ENCODE measurements around the gene DDX49.
"Not testable (repeated sequence)": the region's sequence is repeated elsewhere in the genome, so short reads cannot be mapped to it uniquely, and the experiment has no call there.

DDX49 gene

DNA sequence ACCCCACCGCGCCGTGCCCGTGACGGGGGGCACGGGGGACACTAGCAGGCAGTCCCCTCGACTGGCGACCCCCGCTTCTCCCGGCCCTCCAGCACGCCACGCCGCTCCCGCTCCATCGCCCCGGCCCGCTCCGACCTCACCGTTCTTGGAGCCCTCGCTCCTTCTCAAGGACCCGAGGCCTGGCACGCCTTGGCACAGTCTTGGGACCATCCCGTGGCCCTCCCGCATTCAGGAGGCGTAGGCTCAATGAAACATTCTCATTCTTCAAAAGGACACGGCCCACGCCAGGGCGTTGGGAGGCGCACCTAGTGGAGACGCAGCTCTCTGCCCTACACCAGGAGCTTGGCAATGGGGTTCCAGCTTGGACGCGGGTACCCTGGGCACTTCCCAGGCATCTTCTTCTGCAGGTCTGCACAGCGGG lies 23.1 kb upstream of the DDX49 start:
- DNase-seq: no peak

DNA sequence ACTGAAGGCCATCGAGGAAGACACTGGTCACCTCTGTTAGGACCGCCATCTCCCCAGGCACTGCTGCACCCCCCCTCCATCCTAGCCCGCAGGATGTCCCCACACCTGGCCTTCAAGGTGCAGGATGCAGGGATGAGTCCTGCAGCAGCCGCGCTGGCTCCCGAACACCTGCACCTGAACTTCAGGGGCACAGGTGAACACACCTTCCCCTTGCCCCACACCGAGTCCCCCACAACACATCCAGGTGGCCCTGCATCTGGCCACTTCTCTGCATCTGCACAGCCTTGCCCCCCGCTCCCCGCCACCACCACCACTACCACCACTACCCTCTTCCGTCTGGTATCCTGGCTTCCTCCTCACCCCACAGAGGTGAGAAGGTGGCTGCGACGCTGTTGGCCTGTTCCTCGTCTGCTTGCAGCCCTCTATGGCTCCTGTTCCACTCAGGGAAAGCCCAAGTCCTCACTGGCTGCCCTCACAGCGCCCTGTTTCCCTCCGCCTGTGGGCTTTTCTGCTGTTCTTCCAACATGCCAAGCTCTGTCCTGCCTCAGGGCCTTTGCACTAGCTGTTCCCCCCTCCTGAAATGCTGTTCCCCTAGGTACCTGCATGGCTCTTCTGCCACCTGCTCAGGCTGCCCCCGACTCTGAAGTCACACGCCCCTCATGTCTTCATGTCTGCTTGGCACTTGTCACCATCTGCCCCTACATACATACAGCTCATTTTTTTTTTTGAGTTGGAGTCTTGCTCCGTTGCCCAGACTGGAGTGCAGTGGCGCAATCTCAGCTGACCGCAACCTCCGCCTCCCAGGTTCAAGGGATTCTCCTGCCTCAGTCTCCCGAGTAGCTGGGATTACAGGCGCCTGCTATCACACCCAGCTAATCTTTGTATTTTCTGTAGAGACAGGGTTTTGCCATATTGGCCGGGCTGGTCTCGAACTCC lies 22.2 kb upstream of the DDX49 start:
- no peak for DNase-seq

DNA sequence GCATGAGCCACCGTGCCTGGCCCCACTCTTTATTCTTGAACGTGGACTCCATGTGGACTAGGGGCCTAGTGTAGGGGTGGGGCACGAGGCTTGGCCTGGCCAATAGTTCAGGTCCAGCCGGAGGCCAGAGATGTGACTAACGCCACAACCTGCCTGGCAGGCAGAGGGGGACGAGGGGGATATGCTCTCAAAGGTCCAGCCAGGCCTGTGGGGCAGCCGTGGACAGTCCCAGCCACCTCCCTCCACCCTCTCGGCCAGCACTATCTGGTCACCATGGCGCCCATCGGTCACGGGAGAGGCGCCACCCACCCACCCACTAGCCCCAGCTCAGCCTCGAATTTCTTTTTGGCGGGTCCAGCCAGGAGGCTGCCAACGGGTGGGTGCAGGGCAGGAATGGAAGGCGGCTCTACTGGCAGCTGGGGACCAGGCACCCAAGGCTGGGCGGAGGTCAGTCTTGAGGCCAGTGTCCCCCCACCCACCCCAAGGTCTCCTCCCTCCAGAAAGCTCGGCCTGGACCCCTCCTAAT lies 21.4 kb upstream of the DDX49 start:
- DNase-seq: no peak

DNA sequence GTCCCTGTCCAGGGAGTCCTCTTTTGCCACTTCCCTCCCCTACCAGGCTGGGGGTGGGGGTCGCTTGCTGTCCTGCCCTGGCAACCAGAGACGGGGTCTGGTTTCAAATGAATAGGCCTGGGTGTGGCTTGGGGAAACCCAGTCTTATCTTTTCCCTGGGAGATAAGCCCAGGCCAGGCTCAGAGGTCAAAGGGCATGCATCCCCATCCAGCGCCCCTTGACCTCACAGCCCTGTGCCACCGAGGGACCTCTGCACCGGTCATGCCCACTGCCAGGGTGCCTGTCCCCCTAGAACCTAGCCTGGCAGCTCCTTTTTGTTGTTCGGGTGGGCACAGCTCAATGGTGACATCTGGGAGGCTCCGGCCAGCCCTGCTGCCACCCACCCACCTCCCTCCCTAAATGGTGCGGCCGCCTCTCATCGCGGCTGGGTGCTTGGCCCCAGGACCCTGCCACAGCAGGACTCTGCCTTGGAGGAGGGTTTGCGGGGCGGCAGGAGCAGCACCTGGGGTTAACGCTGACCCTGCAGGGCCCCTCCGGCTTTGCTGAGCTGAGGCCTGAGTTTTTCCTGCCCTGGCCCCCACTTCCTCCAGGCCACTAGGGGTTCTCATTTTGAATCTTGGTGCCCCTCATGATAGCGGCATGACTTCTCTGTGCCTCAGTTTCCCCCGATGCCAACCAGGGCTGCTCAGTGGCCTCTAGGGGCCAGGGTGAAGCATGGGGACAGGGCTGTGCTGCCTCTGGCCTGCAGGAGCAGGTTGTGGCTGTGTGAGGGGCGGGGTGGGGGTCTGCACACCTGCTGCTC lies 20.7 kb upstream of the DDX49 start:
- DNase-seq: no peak

DNA sequence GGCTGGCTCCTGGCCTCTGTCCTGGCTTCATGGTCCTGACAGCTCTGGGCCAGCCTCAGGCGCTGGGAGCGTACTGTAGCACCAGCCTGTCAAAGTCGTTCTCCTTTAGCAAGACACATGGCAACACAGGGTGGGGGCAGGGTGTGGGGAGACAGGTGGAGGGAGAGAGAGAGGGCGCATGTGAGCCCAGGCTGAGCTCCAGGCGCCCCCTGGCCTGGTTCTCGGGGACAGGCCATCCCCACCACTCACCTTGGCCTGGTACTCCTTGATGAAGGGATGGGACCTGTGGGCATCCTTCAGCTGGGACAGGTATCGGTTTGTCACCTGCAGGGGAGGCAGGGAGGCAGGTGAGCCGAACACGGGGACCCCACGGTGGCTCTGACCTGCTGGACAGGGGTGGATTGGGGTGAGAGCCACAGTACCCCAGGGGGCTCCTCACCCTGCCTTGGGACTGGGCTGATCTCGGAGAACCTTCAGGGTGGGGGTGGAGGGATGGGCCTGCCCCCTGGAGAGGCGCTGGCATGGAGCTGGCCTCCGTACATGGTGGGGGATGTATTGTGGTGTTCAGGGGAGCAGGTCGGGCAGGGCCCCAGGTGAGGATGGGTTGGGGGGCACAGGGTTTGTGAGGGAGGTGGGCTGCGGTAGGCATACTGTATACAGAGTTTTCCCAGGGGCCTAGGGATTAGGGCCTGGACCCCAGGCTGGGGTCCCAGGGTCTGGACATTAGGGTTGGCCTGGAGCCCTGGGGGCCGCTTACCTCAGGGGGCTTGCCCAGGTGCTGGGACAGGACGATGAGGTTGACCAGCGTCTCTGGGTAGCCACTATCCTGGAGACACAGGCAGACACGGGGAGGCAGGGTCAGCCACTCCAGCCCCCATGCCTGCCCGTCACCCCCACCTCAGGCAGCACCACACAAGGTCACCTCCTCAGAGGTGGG lies 19.6 kb upstream of the DDX49 start:
- DNase-seq: no peak

DNA sequence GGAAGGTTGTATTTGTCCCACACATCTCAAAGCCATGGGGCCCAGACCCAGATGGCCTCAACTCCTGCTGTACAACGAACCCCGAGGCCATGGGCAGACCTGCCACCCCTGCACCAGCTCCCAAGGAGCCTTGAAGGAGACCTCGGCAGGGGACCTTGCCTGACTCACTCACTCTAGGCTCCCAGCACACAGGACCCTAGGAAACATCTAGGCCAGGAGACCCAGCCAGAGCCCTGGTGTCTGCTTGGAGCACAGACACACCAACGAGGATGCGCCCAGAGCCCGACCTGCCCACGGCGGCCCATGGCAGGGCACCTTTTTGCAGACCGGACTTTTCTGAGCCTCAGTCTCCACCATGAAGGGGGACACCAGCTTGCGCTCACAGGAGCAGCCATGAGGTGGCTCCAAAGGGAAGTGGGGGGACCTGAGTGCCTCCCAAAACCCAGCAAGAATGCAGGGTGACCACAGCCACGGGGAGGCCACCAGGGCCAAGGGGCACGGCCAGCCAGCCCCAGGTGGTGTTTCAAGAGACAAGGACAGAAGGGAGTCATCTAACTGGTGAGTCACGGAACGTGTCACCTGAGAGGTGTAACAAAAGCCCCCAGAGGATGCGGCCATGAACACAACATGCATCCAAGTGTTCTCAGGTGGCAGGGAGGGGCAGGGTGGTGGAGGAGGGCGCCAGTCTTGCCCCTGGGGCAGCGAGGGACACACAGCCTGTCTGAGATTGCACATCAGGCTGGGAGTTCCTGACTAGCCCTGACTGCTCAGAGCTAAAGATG lies 18.6 kb upstream of the DDX49 start:
- DNase-seq: no peak

DNA sequence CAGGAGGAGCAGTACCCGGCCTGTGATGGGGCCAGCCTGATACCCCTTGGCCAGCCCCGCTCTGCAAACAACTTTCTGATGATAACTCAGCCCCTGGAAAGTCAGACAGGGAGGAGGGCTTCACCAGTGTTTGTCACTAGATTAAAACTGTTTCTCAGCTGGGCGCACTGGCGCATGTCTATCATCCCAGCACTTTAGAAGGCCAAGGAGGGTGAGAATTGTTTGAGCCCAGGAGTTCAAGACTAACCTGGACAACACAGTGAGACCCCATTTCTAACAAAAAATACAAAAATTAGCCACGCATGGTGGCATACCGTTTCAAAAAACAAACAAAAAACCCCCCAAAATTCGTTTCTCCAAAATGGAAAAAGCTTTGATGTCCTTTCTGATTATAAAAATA lies 18.0 kb upstream of the DDX49 start:
- DNase-seq: no peak

DNA sequence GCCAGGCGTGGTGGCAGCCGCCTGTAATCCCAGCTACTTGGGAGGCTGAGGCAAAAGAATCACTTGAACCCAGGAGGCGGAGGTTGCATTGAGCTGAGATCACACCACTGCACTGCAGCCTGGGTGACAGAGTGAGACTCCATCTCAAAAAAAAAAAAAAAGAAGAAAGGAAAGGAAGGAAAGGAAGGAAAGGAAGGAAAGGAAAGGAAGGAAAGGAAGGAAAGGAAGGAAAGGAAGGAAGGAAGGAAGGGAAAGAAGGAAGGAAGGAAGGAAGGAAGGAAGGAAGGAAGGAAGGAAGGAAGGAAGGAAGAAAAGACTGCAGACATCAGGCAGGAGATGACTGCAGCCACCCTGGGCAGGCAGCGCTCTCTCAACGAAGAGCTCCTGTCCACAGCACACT lies 17.0 kb upstream of the DDX49 start:
- not testable (repeated sequence) for DNase-seq

DNA sequence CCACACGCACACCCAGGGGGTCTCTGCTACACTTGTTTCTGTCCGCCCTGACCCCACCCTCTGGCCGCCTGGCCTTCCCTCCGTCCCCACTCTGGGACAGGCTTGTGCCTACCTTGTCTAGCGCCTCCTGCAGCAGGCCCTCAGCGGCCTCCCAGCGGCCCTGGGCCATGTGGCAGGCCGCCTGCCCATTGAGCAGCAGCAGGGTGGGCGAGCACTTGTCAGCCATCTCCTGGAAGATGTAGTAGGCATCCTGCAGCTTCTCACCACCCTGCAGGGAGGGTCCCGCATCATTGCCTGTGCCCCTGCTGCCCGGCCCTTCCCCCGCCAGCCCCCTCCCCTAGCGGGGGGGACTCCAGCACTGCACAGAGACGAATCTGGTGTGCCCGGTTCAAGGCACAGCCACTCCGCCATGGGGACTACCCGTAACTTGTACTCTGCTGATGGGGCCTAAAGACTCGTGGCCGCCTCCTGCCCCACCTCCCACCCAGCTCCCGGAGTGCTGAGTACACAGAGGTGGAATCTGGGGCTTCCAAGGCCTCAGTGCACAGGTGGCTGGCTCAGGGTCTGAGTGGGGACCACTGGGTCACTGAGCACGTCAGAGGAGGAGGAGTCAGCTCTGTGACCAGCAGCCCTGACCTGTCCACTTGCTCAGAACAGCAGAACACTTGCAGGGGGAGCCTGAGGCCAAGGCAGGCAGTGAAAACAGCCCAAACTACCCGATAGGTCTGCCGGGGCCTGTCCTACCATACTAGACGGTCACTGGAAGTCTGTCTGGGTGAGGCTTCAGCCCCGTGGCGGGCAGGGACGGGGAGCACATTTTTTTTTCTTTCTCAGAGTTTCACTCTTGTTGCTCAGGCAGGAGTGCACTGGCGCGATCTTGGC lies 16.1 kb upstream of the DDX49 start:
- no peak for DNase-seq

DNA sequence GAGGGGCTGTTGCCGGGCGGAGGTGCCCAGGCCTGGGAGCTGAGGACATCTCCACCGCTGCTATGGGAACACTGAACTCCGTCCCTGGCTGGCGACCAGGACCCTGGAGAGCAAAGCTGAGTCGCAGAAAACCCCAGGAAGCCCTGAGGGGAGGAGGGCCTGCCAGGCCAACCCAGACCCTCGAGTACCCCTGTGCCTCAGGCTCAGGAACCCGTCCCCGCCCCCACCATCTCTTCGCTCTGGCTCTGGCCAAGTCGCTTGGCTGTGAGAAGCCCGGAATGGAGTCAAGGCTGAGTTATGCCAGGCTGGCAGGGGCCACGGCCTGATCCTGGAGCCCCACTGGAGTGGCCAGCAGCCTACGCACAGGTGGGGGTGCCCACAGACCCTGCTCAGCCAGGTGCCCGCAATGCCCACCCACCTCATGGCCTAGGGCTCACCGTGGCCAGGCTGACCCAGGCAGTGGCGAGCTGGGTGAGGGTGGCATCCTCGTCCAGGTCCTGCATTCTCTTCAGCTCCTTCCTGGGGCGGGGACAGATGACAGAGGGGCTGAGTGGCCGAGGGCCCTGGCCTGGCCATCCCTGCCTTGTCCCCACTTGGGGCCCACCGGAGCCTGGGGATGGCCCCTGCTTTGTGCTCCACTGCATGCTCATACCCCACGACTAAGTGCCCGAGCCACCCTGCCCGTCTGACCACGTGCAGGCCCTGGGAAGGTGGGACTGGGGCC lies 15.0 kb upstream of the DDX49 start:
- no peak for DNase-seq

DNA sequence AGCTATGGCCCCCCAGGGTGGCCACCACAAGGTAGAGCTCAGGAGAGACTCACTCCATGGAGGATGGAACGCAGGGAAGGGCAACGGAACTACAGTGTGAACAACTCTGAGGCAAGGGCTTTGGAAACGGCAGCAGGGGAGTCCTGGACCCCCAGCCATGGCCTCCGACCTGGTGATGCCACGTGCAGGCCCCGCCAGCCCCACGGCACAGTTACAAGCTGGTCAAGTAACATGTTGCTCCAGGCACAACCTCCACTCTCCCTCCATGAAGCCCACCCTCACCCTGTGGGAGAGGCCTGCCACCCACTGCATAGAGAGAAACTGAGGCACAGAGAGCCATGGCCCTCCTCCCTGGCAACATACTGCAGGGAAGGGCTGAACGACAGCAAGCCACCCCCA lies 14.5 kb upstream of the DDX49 start:
- DNase-seq: no peak

DNA sequence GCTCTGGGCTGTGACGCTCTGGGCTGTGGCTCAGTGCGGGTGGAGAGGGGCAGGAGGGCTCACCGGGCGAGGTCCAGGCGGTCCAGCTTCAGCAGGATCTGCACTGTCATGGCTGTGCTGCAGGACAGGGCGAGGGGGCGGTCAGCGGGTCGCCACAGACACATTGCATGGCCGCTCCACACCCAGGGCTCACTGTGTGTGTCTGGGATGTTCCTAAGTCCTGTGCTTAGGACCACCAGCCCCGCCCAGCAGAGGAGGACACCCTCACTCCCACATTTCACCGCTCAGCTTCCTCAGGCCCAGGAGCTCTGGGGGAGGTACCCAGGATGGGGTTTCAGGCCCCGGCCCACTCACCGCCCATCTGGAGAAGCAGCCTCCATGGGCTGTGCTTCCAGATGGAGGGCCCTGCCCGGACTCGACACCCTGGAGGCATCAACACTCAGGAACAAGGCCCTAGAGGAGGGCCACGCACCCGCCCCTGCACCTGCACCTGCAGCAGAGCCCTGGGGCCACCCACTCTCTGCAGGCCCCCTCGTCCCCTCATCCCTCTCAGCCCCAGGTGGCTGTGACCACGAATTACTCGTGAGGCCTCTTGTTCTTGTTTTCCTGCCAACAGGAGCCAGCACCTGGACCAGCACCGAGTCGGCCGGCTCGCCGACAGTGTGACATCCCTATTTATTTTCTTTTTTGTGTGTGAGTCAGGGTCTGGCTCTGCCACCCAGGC lies 13.8 kb upstream of the DDX49 start:
- no peak for DNase-seq

DNA sequence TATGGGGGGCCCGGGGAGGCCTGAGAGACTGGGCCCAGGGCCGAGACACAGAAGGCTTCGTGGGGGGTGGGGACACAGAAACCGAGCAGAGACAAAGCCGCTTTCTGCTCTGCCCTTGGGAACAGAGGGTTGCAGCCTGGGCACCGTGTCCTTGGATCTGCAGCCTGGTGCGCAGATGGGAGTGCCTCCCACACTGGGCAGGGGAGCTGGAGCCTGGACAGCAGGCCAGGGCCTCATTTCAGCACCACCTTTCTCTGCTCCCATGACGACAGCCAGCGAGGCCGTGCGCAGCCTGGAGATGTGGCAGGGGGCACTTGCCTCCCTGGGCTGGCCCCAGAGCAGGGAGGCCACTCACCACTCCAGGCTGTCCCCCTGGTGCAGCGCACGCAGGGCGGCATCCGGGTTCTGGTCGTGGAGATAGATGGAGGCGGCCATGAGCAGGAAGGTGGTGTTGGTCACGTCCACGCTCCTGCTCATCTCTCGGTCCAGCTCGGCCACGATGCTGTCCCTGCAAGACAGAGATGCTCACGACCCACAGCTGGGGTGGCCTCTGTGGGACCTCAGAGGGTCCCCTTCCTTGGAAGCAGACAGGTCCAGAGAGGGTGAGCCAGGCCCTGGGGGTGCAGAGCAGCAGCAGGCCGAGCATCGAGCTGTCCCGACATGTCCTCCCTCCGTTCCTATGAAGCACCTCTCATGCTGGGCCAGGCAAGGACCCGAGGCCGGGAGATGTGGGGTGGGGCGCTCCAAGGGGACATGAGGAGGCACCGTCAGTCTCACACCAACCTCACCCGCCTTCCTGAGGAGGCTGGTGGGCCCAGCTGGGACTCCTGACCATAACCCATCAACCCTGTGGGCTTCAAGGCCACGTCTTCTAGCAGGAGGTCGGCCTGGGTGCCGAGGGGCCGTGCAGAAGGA lies 12.7 kb upstream of the DDX49 start:
- no peak for DNase-seq

DNA sequence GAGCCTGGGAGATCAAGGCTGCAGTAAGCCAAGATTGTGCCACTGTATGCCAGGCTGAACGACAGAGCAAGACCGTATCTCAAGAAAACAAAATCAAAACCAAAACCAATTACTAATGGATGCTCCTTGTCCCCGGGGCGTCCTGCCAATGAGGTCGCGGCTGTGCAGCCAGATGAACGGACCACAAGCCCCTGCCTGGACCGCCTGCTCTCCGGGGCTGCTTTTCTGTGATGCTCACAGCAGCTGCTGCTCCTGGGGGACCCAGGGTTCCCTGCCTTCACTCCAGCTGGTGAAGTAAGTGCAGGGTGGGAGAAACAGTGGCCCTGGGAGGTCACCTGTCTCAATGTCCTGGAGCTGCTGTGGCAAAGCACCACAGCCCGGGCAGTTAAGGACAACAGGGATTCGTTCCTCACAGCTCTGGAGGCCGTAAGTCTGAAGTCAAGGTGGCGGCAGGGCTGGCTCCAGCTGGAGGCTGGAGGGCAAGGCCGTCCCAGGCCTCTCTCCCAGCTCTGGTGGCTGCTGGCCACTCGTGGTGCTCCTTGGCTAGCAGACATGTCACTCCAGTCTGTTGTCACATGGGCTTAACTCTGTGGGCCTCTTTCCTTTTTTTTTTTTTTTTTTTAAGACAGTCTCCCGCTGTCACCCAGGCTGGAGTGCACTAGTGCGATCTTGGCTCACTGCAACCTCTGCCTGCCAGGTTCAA lies 10.4 kb upstream of the DDX49 start:
- DNase-seq: no peak

DNA sequence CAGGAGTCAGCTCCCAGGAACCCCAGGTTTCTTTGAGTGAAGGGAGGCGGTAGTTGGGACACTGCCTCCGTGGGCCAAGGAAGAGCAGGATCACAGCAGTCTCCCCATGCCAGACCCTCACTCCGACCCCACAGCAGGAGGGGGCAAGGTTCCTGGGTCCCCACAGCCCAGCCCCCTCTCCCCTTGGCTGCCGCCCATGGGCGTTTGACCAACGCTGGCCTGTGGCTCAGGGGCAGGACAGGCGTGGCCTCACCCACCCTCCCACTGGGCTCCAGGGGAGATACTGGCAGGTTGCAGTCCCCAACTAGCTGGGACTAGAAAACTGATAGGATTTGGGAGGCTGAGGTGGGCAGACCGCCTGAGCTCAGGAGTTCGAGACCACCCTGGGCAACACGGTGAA lies 9.5 kb upstream of the DDX49 start:
- no peak for DNase-seq

DNA sequence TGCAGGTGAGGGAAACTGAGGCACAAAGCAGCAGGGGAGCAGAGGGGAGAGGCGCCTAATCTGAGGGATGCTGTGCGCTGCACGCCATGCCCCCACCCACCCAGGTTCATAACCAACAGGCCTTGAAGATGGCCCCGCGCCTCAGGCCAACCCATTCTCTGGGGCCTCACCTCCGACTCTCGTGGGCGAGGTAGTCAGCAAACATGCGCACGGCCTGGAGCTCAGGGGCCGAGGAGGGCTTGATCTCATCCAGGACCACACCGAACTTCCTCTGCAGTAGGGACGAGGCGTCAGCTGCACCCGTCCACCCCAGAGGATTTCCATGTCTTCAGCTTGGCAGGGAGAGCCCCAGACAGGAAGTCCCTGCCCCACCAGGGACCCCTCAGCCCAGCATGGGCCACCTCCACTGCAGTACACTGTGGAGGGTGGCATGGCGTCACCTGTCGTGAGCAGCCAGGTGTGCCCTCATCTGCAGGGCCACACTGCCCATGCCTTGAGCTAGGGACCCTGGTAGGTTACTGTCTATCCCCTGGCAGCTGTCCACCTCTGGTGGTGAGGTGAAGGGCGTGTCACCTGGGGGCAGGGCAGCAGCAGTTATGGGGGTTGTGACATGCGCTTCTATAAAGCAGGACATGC lies 8.6 kb upstream of the DDX49 start:
- no peak for DNase-seq

DNA sequence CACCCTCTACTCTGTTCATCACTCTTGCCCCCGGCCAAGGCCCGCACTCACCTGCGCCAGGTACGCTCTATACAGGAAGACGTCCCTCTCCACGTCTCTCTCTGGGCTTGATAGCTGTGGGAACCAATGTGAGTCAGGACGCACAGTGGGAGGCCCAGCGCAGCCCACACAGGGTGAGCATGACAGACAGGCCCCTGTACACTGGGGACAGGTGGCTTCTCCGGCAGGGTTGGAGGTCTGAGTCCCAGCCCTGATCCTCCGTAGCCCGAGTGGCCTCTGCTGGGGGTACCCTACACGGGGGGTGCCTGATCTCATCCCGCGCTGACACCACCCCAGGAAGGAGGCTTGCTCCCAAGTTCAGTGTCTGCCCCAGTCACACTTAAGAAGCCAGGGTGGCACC lies 6.6 kb upstream of the DDX49 start:
- no peak for DNase-seq

Data from NCI-H1436 treated with DMSO at 0.1 percent for 48 hours (cell line).